Psoas muscle (tissue), 8 donors: ENCODE measurements around the gene IRF1. TPM values are rescaled to one million over a fixed set of nuclear protein-coding genes. Genes with fewer than 3 reads are reported as not detected.

ENCODE experiments used
- ATAC-seq, 4 donors: fragments of 200-7000 bp; cut with Tn5 transposase; one replicate each; pipeline ENCODE4 v1.9.1; 2020; ENCODE audit warnings: moderate library complexity in 3 of 4, mild to moderate bottlenecking in 2 of 4
- DNase-seq, 2 donors: peaks; one replicate each; pipeline ENCODE4 v3.0.0-alpha.2; 2020
- H3K27ac ChIP-seq: fragments of 200-600 bp; one replicate; pipeline ENCODE4 v1.8.0; 2022
- H3K27me3 ChIP-seq, 3 donors: fragments of 200-600 bp in 1 of 3; one replicate each; pipeline versions ENCODE4 v1.6.1 to v1.8.0; 2013 to 2022; ENCODE audit warnings: low read length in 2 of 3, mild to moderate bottlenecking in 2 of 3, moderate library complexity in 1 of 3; ENCODE audit not compliant: insufficient read depth in 3 of 3
- H3K36me3 ChIP-seq, 2 donors: fragments of 200-600 bp in 1 of 2; one replicate each; pipeline versions ENCODE4 v1.6.1 to v1.8.0; 2013 to 2022; ENCODE audit warnings: low read depth in 1 of 2, mild to moderate bottlenecking in 1 of 2, moderate library complexity in 1 of 2; ENCODE audit not compliant: insufficient read depth in 1 of 2
- H3K4me1 ChIP-seq: fragments of 200-600 bp; one replicate; pipeline ENCODE4 v1.8.0; 2022
- H3K4me3 ChIP-seq: fragments of 200-600 bp; one replicate; pipeline ENCODE4 v1.8.0; 2022; ENCODE audit warnings: mild to moderate bottlenecking
- H3K9me3 ChIP-seq: fragments of 200-600 bp; one replicate; pipeline ENCODE4 v1.8.0; 2022
- CTCF ChIP-seq: fragments of 200-600 bp; IDR thresholded peaks from one replicate; pipeline ENCODE4 v1.8.0; 2022; ENCODE audit warnings: antibody characterized with exemption
- WGBS, 3 donors: extraction: QIAGEN DNeasy Blood & Tissue Kit; methylation state at CpG; one replicate each; pipeline versions ENCODE4 v1.1.6 to v1.1.7; 2013; 5-methylcytosine and 5-hydroxymethylcytosine counted together
- intact Hi-C, 2 donors: fragments of 100-400 bp; cut with DNase I; formaldehyde crosslinking; loops; one replicate each; pipeline versions ENCODE4 v1.11.0 to v1.14.2; 2022
- polyA plus RNA-seq, 3 donors: library from polyadenylated mRNA; stranded (reverse); fragments of 200-250 nt; gene quantifications; one replicate each; pipeline ENCODE4 v1.2.3, GENCODE V29; 2013
- total RNA-seq, 4 donors: library from RNA; stranded (reverse); fragmentation: NEBNext Ultra II Directional in 2 of 4; extraction: Animal tissue kit (Norgen Biotek cat#: 25700) in 2 of 4; gene quantifications; one replicate each; pipeline versions ENCODE4 v1.2.1 to v1.2.4, GENCODE V29; 2021 to 2023
- donor health status: healthy with polysubstance abuse.
- donor health status: DM: no; HTN: no; CAD: no; lungs with moderate emphysema.
- donor health status: Bipolar disorder and iron deficiency.
- donor health status: healthy.
- donor health status: DM: yes; HTN: yes; CAD: no.
- donor health status: DM: no; HTN: no; CAD: no.
- donor health status: DM: no; HTN: no; CAD: no.
- donor health status: DM: yes; HTN: yes; CAD: no.

The IRF1 gene
- total and polyA plus RNA-seq, 7 donors: 4.7 to 18.8 (median 11.8) TPM

- peaks cover 36% of the 10 kb centered on the region for H3K4me1 ChIP-seq
- H3K4me3 ChIP-seq: no peak overlapping the region
- TF ChIP-seq CTCF: no peak
- no peaks in the 10 kb centered on the region for H3K27me3 ChIP-seq
- H3K9me3 ChIP-seq: no peaks in the 10 kb centered on the region
- intact Hi-C loops: no loop called here
- H3K27ac ChIP-seq: peak overlapping the region; percentile 44
- DNase-seq: no peak
- H3K36me3 ChIP-seq: no peaks in the 10 kb centered on the region
- ATAC-seq: no peak
- 87 to 93% (median 90%) methylated on average over 2 of the region's 2 CpGs for WGBS, 3 donors
These were observed 43.4 kb downstream of the IRF1 start for GRCh38 chr5:132447196-132447595.

GRCh38 chr5:132446621-132447020 is 44.0 kb downstream of the IRF1 start:
- Histone ChIP-seq H3K36me3 (no peaks in the 10 kb centered on the region), H3K4me3 (no peak overlapping the region), H3K9me3 (no peaks in the 10 kb centered on the region), H3K27me3 (no peaks in the 10 kb centered on the region), H3K27ac (peak overlapping the region; percentile 44), H3K4me1 (peaks cover 35% of the 10 kb centered on the region)
- WGBS, 3 donors: 13 to 19% (median 15%) methylated on average over 6 of the region's 6 CpGs
- DNase-seq (peak; percentile 77 to 87), ATAC-seq (peak; percentile 72 to 85 (median 80))
- no peak for TF ChIP-seq CTCF
- intact Hi-C loops: no loop called here

- ATAC-seq (peak in 3 of 4 donors; percentile 21 to 39 (median 28)), DNase-seq (no peak)
- H3K4me1 ChIP-seq: peaks cover 28% of the 10 kb centered on the region
- H3K27ac ChIP-seq: peak overlapping the region; percentile 44
- no peak for TF ChIP-seq CTCF
- H3K4me3 ChIP-seq: no peak overlapping the region
- no peaks in the 10 kb centered on the region for H3K36me3 ChIP-seq
- 29 to 53% (median 36%) methylated on average over 3 of the region's 3 CpGs for WGBS, 3 donors
- H3K27me3 ChIP-seq: no peaks in the 10 kb centered on the region
- intact Hi-C loops: no loop called here
- H3K9me3 ChIP-seq: no peaks in the 10 kb centered on the region
These were observed 44.6 kb downstream of the IRF1 start for GRCh38 chr5:132445930-132446329.

GRCh38 chr5:132445640-132445923 is 45.0 kb downstream of the IRF1 start:
- Histone ChIP-seq H3K4me3 (no peak overlapping the region), H3K9me3 (no peaks in the 10 kb centered on the region), H3K27me3 (no peaks in the 10 kb centered on the region), H3K4me1 (peaks cover 26% of the 10 kb centered on the region), H3K36me3 (no peaks in the 10 kb centered on the region), H3K27ac (peak overlapping the region; percentile 44)
- no peak for DNase-seq
- TF ChIP-seq CTCF: no peak
- intact Hi-C loops: no loop called here
- ATAC-seq: no peak
- WGBS, 3 donors: 68 to 81% (median 70%) methylated on average over 4 of the region's 4 CpGs

- ATAC-seq (no peak), DNase-seq (no peak)
- Histone ChIP-seq H3K9me3 (no peaks in the 10 kb centered on the region), H3K4me3 (no peak overlapping the region), H3K36me3 (no peaks in the 10 kb centered on the region), H3K4me1 (peaks cover 31% of the 10 kb centered on the region), H3K27me3 (no peaks in the 10 kb centered on the region), H3K27ac (peak overlapping the region; percentile 44)
- 91 to 95% (median 93%) methylated on average over 5 of the region's 5 CpGs for WGBS, 3 donors
- TF ChIP-seq CTCF: no peak
- intact Hi-C loops: no loop called here
These were observed 45.5 kb downstream of the IRF1 start for GRCh38 chr5:132444841-132445639.
